H1 (cell line): ENCODE measurements around the gene GIPC1. TPM values are rescaled to one million over a fixed set of nuclear protein-coding genes. Genes with fewer than 3 reads are reported as not detected.

Experiments
- CTCF ChIA-PET: fragments of 300-600 bp; sonication (Branson Sonifier 250); formaldehyde crosslinking; loops from one replicate; lab custom pipeline; 2021; ENCODE audit not compliant: partially characterized antibody; lab: Charles Lee
- POLR2A ChIA-PET: fragments of 300-600 bp; sonication (Branson Sonifier 250); formaldehyde crosslinking; loops from one replicate; lab custom pipeline; 2021; ENCODE audit warnings: inconsistent platforms; ENCODE audit not compliant: partially characterized antibody; lab: Charles Lee
- DNase-seq, 2 experiments: peaks; one replicate each; pipeline versions ENCODE4 v3.0.0 to v3.0.0-alpha.2; 2010 to 2022; ENCODE audit warnings: low spot score in 2 of 2, low read depth in 1 of 2, mixed read lengths in 1 of 2
- FAIRE-seq: peaks from 2 replicates; lab custom pipeline; 2011; peaks lifted over from hg19 to GRCh38; lab: Jason Lieb, UNC
- H2AFZ ChIP-seq: 2 replicates; pipeline ENCODE4 v1.8.1; 2012; ENCODE audit warnings: low read length, inconsistent platforms
- H2AK5ac ChIP-seq: 2 replicates; pipeline ENCODE4 v1.6.1; 2013; ENCODE audit warnings: low read depth, low read length
- H2BK120ac ChIP-seq: replicated peaks from 2 replicates; pipeline ENCODE3; 2013; ENCODE audit warnings: low read depth, low read length, inconsistent platforms
- H2BK12ac ChIP-seq: 2 replicates; pipeline ENCODE4 v1.6.1; 2013; ENCODE audit warnings: low read depth, low read length
- H2BK15ac ChIP-seq: 2 replicates; pipeline ENCODE4 v1.6.1; 2013; ENCODE audit warnings: low read length
- H2BK20ac ChIP-seq: 2 replicates; pipeline ENCODE4 v1.6.1; 2013; ENCODE audit warnings: low read length
- H2BK5ac ChIP-seq: 2 replicates; pipeline ENCODE4 v1.6.1; 2013; ENCODE audit warnings: low read depth, low read length
- H3K14ac ChIP-seq: 2 replicates; pipeline ENCODE4 v1.6.1; 2013; ENCODE audit warnings: inconsistent platforms; ENCODE audit not compliant: insufficient read length
- H3K18ac ChIP-seq: 2 replicates; pipeline ENCODE4 v1.6.1; 2013; ENCODE audit warnings: low read length; ENCODE audit errors: extremely low read depth
- H3K23ac ChIP-seq: 2 replicates; pipeline ENCODE4 v1.6.1; 2013; ENCODE audit warnings: inconsistent platforms; ENCODE audit not compliant: insufficient read length
- H3K23me2 ChIP-seq: 2 replicates; pipeline ENCODE4 v1.6.1; 2013; ENCODE audit warnings: low read depth, low read length
- H3K27ac ChIP-seq: 2 replicates; pipeline ENCODE4 v1.6.1; 2011; ENCODE audit warnings: low read depth, low read length, inconsistent platforms
- H3K27me3 ChIP-seq, 4 experiments: replicated peaks in 1 of 4; 1 replicate in 1 of 4; 2 replicates in 3 of 4; pipeline versions ENCODE4 v1.6.1 to v1.8.1; 2011 to 2013; ENCODE audit warnings: low read length in 3 of 4, mild to moderate bottlenecking in 3 of 4, inconsistent platforms in 2 of 4, mixed read lengths in 2 of 4, moderate library complexity in 1 of 4; ENCODE audit not compliant: control insufficient read depth in 3 of 4, insufficient read depth in 3 of 4; ENCODE audit errors: extremely low read depth in 1 of 4
- H3K36me3 ChIP-seq, 4 experiments: 2 replicates each; pipeline versions ENCODE4 v1.6.1 to v1.8.1; 2011 to 2013; ENCODE audit warnings: mild to moderate bottlenecking in 4 of 4, low read length in 3 of 4, moderate library complexity in 2 of 4, control low read depth in 1 of 4, inconsistent platforms in 1 of 4; ENCODE audit not compliant: insufficient read depth in 4 of 4, control insufficient read depth in 2 of 4
- H3K4ac ChIP-seq: replicated peaks from 2 replicates; pipeline ENCODE3; 2013; ENCODE audit warnings: low read length, low read depth, mixed read lengths, inconsistent platforms; ENCODE audit not compliant: insufficient read length
- H3K4me1 ChIP-seq, 4 experiments: replicated peaks in 1 of 4; 1 replicate in 1 of 4; 2 replicates in 3 of 4; pipeline versions ENCODE4 v1.6.1 to v1.8.1; 2011 to 2013; ENCODE audit warnings: low read length in 3 of 4, inconsistent platforms in 2 of 4, mixed read lengths in 1 of 4; ENCODE audit not compliant: insufficient read depth in 4 of 4, control insufficient read depth in 3 of 4
- H3K4me2 ChIP-seq, 2 experiments: 2 replicates each; pipeline versions ENCODE4 v1.6.1 to v1.8.1; 2011 to 2013; ENCODE audit warnings: low read depth in 2 of 2, low read length in 2 of 2, control low read depth in 1 of 2, inconsistent platforms in 1 of 2, mild to moderate bottlenecking in 1 of 2; ENCODE audit not compliant: insufficient read depth in 1 of 2
- H3K4me3 ChIP-seq, 4 experiments: fragments of 200-600, 300-600 bp in 1 of 4; sonication (generic), shearing (Covaris generic), sonication (Bioruptor Twin) in 1 of 4; 2 replicates each; pipeline versions ENCODE4 v1.5.1 to v1.8.1; 2011 to 2016; ENCODE audit warnings: low read length in 4 of 4, low read depth in 3 of 4, control low read depth in 2 of 4, inconsistent platforms in 2 of 4, mild to moderate bottlenecking in 2 of 4, mixed read lengths in 1 of 4, moderate library complexity in 1 of 4; ENCODE audit not compliant: insufficient read depth in 2 of 4; ENCODE audit errors: extremely low read depth in 1 of 4
- H3K56ac ChIP-seq: replicated peaks from 2 replicates; pipeline ENCODE3; 2013; ENCODE audit warnings: low read depth, mild to moderate bottlenecking, mixed read lengths, low read length, inconsistent platforms; ENCODE audit not compliant: insufficient read length
- H3K79me1 ChIP-seq: 2 replicates; pipeline ENCODE4 v1.6.1; 2013; ENCODE audit warnings: low read depth, low read length, control low read depth
- H3K79me2 ChIP-seq, 2 experiments: 2 replicates each; pipeline versions ENCODE4 v1.6.1 to v1.8.1; 2012 to 2013; ENCODE audit warnings: low read length in 2 of 2, mild to moderate bottlenecking in 2 of 2, inconsistent platforms in 1 of 2; ENCODE audit not compliant: insufficient read depth in 2 of 2, control insufficient read depth in 1 of 2
- H3K9ac ChIP-seq, 4 experiments: replicated peaks in 1 of 4; 1 replicate in 1 of 4; 2 replicates in 3 of 4; pipeline versions ENCODE4 v1.6.1 to v1.8.1; 2011 to 2013; ENCODE audit warnings: low read depth in 3 of 4, low read length in 3 of 4, control low read depth in 2 of 4, mild to moderate bottlenecking in 2 of 4, moderate library complexity in 2 of 4, inconsistent platforms in 1 of 4; ENCODE audit errors: extremely low read depth in 1 of 4
- H3K9me3 ChIP-seq, 2 experiments: 2 replicates each; pipeline versions ENCODE4 v1.6.1 to v1.8.1; 2012 to 2013; ENCODE audit warnings: mild to moderate bottlenecking in 2 of 2, moderate library complexity in 2 of 2, control low read depth in 1 of 2, inconsistent platforms in 1 of 2, low read depth in 1 of 2, low read length in 1 of 2, mixed read lengths in 1 of 2; ENCODE audit not compliant: insufficient read depth in 2 of 2
- H4K20me1 ChIP-seq, 2 experiments: replicated peaks in 1 of 2; 2 replicates each; pipeline versions ENCODE3 to v1.8.1; 2011 to 2013; ENCODE audit warnings: inconsistent platforms in 2 of 2, low read length in 2 of 2, mild to moderate bottlenecking in 1 of 2; ENCODE audit not compliant: insufficient read depth in 2 of 2, control insufficient read depth in 1 of 2
- H4K5ac ChIP-seq: 2 replicates; pipeline ENCODE4 v1.6.1; 2013; ENCODE audit warnings: low read length, low read depth, mixed read lengths, inconsistent platforms; ENCODE audit not compliant: insufficient read length
- H4K8ac ChIP-seq: 2 replicates; pipeline ENCODE4 v1.8.0; 2013; ENCODE audit warnings: mild to moderate bottlenecking, moderate library complexity, low read length, inconsistent platforms; ENCODE audit not compliant: insufficient read depth; ENCODE audit errors: extremely low read depth
- H4K91ac ChIP-seq: replicated peaks from 2 replicates; pipeline ENCODE3; 2013; ENCODE audit warnings: low read length, mixed read lengths, inconsistent platforms; ENCODE audit not compliant: insufficient read length
- ATF3 ChIP-seq: IDR thresholded peaks from 2 replicates; pipeline ENCODE4 v1.6.1; 2011; ENCODE audit warnings: low read depth, mild to moderate bottlenecking, low read length; ENCODE audit not compliant: insufficient read depth
- CHD2 ChIP-seq: IDR thresholded peaks from 2 replicates; pipeline ENCODE4 v1.6.1; 2012; ENCODE audit warnings: low read length, improper control_type of control experiment
- PHF8 ChIP-seq: fragments of 200-600 bp; sonication (generic); conservative IDR thresholded peaks from 2 replicates; pipeline ENCODE4 v1.7.1; 2012; ENCODE audit warnings: low read depth, mild to moderate bottlenecking, inconsistent platforms, low read length, moderate library complexity
- RBBP5 ChIP-seq: IDR thresholded peaks from 2 replicates; pipeline ENCODE4 v1.7.1; 2012; ENCODE audit warnings: low read depth, mild to moderate bottlenecking, inconsistent platforms, low read length, moderate library complexity, borderline replicate concordance
- TAF7 ChIP-seq: optimal IDR thresholded peaks from 2 replicates; pipeline ENCODE3; 2011; ENCODE audit warnings: low read depth, mild to moderate bottlenecking, inconsistent platforms, low read length, moderate library complexity, borderline replicate concordance
- whole genome bisulfite sequencing, 2 experiments: shearing (Covaris generic) in 1 of 2; methylation state at CpG; one replicate each; pipeline versions ENCODE4 v1.1.6 to v1.1.7; 2013 to 2015; ENCODE audit warnings: low lambda C conversion rate in 2 of 2, mixed read lengths in 2 of 2, inconsistent platforms in 1 of 2, low coverage in 1 of 2, missing lambda C conversion rate in 1 of 2; ENCODE audit not compliant: insufficient replicate concordance in 2 of 2, insufficient coverage in 1 of 2, insufficient read length in 1 of 2; ENCODE audit errors: extremely low coverage in 1 of 2, missing lambda C conversion rate in 1 of 2; 5-methylcytosine and 5-hydroxymethylcytosine counted together
- polyA plus RNA-seq, 7 experiments: library from polyadenylated mRNA; depleted of rRNA in 3 of 7; stranded (reverse) in 5 of 7; unstranded in 2 of 7; fragments of >200 nt in 5 of 7; fragments of 200-250 nt in 2 of 7; gene quantifications; 1 replicate in 5 of 7; 2 replicates in 1 of 7; 4 replicates in 1 of 7; pipeline versions ENCODE4 v1.2.1 to v1.2.3, GENCODE V29; 2011 to 2013; ENCODE audit warnings: missing spikeins in 2 of 7, mixed read lengths in 2 of 7
- total RNA-seq: library from RNA; stranded (reverse); fragmentation: NEBNext Ultra II Directional; extraction: Animal tissue kit (Norgen Biotek cat#: 25700); gene quantifications from 2 replicates; pipeline ENCODE4 v1.2.1, GENCODE V29; 2021

Gene GIPC1
- total and polyA plus RNA-seq, 2 of the 8 experiments (the other 6 are each of a cell fraction or from before 2014, with no cell fraction given), result 65.6 to 72.0 TPM

- ChIA-PET POLR2A (interaction anchor here (0.8 kb wide), 1 partner anchor 10 kb away, joined by 4 read pairs; no protein-coding TSS in a partner anchor), CTCF (interaction anchor here (1.6 to 1.7 kb wide), 2 partner anchors 12 to 14 kb away, joined by 3 to 4 read pairs; partner anchors contain the start of gene PTGER1)
- H2BK120ac ChIP-seq, result no peak overlapping the region
- H3K4me2 ChIP-seq, result no peak overlapping the region
- H3K9ac ChIP-seq, result no peak overlapping the region
- no peak overlapping the region for H3K27ac ChIP-seq
- no peaks in the 10 kb centered on the region for H3K79me2 ChIP-seq
- no peak overlapping the region for H3K4me3 ChIP-seq
- H2BK5ac ChIP-seq, result no peak overlapping the region
- no peak overlapping the region for H3K14ac ChIP-seq
- H3K9me3 ChIP-seq, result no peaks in the 10 kb centered on the region
- H3K27me3 ChIP-seq, result no peaks in the 10 kb centered on the region
- H3K36me3 ChIP-seq, result peaks cover 7 to 31% (median 10%) of the 10 kb centered on the region in 4 experiments; a peak in 6 of 8 replicates
- no peaks in the 10 kb centered on the region for H3K23me2 ChIP-seq
- no peak overlapping the region for H2AK5ac ChIP-seq
- DNase-seq (no peak), FAIRE-seq (no peak)
- no peak overlapping the region for H2BK20ac ChIP-seq
- H2BK15ac ChIP-seq, result no peak overlapping the region
- H3K56ac ChIP-seq, result no peak overlapping the region
- no peak overlapping the region for H2BK12ac ChIP-seq
- no peak overlapping the region for H3K23ac ChIP-seq
- no peak overlapping the region for H4K91ac ChIP-seq
- no peak overlapping the region for H3K18ac ChIP-seq
- no peaks in the 10 kb centered on the region for H3K4me1 ChIP-seq
- WGBS, 2 experiments, result 93 to 100% methylated on average over 1 to 2 of the region's 2 CpGs
- H4K8ac ChIP-seq, result no peak overlapping the region
- H3K79me1 ChIP-seq, result no peaks in the 10 kb centered on the region
- no peak overlapping the region for H3K4ac ChIP-seq
- peaks cover 1 to 2% of the 10 kb centered on the region in 2 experiments for H4K20me1 ChIP-seq
- no peak overlapping the region for H2AFZ ChIP-seq
- no peak overlapping the region for H4K5ac ChIP-seq
- TF ChIP-seq PHF8, result no peak
- no peak for TF ChIP-seq RBBP5
- no peak for TF ChIP-seq ATF3
- TF ChIP-seq CHD2, result no peak
- no peak for TF ChIP-seq TAF7
These were observed 35.0 kb downstream of the GIPC1 start for GRCh38 chr19:14460935-14461334.
